HG02763 (cell line): Measurements from ENCODE around the gene CYB5A.
"Not testable (repeated sequence)": the region's sequence is repeated elsewhere in the genome, so short reads cannot be mapped to it uniquely, and the experiment has no call there.

Experiments used
- ATAC-seq: cut with Tn5 transposase; IDR thresholded peaks from one replicate; pipeline ENCODE4 v1.9.1; 2021; ENCODE audit warnings: mild to moderate bottlenecking, moderate library complexity; ENCODE audit not compliant: unreplicated experiment

Gene CYB5A

GRCh38 chr18:74291771-74292540, at the start of gene CYB5A:
TSS of gene CYB5A (minus strand) at chr18:74291963. CDS start at chr18:74291875, 88 bp downstream.
- ATAC-seq, result peak; percentile 100

DNA sequence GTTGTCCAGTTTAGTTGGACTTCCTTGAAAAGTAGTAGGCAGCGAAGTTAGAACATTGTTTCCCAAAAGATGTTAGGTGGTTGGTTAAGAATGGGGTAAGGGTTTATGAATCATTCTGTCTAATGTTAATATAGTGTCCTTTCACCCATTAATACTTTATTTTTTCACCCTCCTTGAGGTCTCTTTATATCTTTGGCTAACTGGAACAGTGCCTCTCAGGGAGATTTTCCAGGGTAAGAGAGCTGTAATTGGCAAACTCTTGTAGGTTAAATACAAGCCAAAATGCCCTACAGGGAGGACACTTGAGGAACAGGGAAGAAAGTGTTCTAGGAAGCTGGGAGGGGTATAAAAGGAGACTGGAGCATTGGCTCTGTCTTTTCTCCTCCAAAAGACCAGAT, 46.1 kb upstream of the CYB5A start:
- ATAC-seq, result no peak

DNA sequence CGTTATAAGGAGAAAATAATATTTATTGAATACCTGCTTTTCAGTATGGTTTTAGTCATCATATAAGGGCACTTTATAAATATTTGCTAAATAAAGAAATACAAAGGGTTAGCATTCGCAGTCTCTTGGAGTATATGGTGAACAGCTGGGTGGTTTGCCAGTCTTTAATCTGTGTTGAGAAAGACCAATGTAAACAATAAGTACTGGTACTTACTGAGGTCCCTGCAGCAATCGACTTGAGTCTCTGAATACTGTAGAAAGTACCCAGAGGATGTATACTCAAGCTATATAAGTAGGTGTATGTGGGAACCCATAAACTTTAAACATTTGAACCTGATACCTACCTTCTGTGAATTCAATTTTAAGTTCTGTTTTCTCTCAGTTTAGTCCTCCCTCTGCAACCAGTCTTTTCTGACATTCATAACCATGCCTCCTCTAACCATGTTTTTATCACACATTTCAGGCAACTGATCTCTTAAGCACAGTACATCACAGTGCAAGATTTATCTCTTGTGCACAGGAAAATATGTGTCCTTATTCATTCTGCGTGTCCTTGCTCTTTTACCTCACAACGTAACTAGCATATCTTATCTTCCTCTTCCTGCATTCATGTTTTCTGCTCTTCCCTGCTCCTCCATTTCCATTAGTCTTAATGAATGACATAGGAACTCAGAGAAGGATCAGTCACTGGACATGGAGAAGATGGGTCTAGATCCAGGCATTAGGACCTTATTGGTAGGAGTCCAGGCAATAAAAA, 45.6 kb upstream of the CYB5A start:
- no peak for ATAC-seq

GRCh38 chr18:74336656-74337055, 44.9 kb upstream of the CYB5A start:
- no peak for ATAC-seq

DNA sequence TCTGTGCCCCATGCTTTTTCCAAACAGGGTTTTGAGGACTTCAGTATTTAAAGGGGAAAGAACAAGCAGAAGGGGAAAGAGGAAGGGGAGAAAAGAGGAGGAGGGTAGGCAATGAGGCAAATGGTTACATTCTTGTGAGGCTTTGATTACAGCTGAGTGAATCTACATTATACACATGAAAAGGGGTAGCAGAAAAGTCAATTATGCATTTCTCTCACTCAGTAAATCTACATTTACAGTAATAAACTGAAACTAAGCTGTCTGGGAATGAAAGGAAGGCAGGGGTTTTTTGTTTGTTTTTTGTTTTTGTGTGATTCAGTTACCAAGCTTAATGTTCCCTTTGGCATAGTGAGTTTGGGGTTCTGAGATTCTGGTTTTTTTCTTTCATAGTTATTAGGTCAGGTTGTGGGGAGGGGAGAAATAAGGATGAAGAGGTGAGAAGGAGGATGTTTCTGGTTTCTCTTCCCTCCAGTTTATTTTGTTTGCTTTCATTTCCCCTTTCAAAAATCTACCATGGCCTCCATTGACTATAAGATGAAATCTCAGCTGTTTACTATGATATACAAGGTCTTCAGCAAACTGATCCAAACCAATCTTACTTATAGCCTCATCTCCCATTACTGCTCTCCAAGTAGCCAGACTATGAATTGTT, 42.6 kb upstream of the CYB5A start:
- no peak for ATAC-seq

GRCh38 chr18:74333091-74333490, 41.3 kb upstream of the CYB5A start:
- no peak for ATAC-seq

GRCh38 chr18:74331404-74331803, 39.6 kb upstream of the CYB5A start:
- ATAC-seq, result no peak

GRCh38 chr18:74329688-74330205, 38.0 kb upstream of the CYB5A start:
- no peak for ATAC-seq

DNA sequence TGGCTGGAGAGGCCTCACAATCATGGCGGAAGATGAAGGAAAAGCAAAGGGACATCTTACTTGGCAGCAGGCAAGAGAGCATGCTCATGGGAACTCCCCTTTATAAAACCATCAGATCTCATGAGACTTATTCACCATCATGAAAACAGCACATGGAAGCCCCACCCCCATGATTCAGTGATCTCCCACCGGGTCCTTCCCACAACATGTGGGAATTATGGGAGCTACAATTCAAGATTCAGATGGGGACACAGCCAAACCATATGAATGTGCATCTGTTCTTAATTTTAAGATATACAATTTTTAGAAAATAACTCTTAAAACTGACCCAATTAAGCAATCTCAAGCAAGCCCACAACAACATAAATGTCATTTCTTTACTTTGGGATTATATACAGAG, 36.4 kb upstream of the CYB5A start:
- no peak for ATAC-seq

- not testable (repeated sequence) for ATAC-seq
These were observed 35.0 kb upstream of the CYB5A start for GRCh38 chr18:74326791-74327190.

- ATAC-seq, result no peak
These were observed 34.5 kb upstream of the CYB5A start for GRCh38 chr18:74326231-74326630.

DNA sequence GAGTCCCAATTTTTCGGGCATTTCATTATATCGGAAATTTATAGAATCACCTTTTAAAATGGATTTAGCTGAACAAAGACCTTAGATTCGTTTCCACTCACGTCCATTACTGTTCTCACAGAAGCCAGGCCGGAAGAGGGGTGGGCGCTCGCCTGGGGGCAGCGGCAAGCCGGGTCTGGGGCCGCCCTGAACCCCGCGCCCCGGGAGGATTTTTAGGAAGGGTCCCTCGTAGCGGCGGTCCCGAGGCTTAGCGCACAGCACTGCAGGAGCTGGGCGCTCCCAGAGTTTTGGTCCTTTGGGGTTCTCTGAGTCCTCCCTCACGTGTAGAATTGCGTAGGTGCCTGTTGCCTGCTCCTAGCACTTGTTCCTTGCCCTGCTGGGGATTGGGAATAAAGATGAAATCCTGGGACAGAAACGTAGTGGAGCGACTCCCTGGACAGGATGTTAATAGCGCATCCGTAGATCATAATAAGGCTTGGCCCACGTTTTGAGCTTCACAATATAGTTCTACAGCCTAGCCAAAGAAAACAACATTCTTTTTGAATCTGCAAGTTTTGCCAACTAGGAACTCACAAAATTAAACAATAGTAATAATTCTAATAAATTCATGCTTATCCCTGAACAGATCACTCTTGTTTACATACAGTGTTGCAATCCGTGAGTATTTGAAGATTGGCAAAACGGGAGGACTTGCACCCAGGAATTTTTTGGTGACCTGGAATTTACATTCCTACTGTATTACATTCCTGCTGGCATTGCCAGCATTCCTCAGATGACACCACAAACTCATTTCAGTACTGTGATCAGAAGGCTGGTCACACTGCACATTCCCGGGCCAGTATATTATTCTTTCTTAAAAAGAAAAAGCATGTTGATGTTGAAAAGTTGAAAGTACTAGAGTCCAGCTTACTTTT, 24.8 kb upstream of the CYB5A start:
- ATAC-seq, result no peak

- no peak for ATAC-seq
These were observed 23.9 kb upstream of the CYB5A start, which contains the start of gene C18orf63 for GRCh38 chr18:74315464-74316256. TSS of gene C18orf63 (plus strand) at chr18:74315839. CDS start at chr18:74317866, 2,027 bp downstream.

DNA sequence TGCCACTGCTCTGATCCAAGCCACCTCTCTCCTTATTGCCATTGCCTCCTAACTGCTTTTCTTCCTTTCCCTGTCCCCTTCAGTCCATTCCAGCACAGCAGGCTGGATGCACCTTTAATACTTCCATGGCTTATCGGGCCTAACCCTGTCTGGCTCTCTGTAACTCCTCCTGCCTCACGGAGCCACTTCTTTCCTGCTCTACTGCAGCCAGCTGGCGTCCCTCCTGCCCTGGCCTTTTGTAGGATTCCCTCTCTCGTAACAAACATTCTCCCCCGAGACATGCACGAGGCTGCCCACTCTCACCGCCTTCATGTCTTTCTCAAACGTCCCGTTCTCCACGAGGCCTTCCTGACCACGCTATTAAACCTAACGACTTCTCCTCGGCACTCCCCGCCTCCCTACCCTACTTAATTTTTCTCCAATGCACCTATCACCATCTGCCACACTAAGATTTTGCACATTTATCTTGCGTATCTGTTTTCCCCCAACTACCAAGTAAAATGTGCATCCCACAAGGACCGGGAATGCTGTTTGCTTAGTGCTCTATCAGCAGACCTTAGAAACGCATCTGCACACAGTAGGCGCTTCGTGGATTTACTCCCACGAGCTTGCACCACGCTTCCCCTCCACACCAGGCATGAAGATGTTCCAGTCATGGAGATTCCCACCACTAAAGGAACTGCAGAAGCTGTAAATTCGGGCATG, 23.1 kb upstream of the CYB5A start:
- ATAC-seq, result no peak

DNA sequence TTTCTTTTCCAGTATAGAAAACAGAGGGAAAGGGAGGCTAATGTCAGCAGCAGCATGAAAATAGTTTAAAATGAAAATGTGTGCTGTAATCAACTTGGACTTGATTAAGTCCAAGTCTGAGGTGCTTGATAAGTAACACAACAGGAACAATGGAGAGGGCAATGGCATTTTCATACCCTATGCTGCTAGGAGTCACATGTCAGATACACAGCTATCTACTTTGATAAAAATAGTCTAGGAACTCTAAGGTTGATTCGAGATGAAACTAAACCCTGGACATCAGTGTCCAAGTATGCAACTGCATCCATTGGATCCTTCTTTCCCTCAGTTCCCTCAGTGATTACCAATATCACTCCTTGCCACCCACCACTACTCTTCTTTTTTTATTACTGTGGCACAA, 19.2 kb upstream of the CYB5A start:
- ATAC-seq, result no peak

DNA sequence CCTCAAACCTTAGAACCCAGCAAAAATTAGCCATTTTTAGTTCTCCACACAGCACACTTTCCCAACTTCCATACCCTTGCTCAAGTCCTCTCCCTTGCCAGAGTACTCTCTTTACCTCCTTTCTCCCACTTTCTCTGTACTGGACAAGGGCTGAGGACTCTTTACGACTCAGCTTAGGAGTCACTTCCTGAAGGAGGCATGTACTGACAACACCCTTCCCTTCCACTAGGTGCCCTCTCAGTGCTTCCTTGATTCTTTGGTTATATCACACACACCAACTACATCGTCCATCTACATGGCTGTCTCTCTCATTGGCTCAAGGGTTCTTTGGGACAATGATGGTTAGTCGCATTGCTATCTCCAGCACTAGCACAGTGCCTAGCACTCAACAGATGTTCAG, 18.6 kb upstream of the CYB5A start:
- ATAC-seq, result peak; percentile 77

- no peak for ATAC-seq
These were observed 12.2 kb upstream of the CYB5A start for GRCh38 chr18:74303936-74304335.

- no peak for ATAC-seq
These were observed 11.5 kb upstream of the CYB5A start for GRCh38 chr18:74303306-74303705.

- no peak for ATAC-seq
These were observed 8.0 kb upstream of the CYB5A start for GRCh38 chr18:74299746-74300145.
